Keratinocyte (primary cell): ENCODE results near the gene ANKS1A.

ENCODE experiments used
- EZH2 ChIP-seq: IDR thresholded peaks from one replicate; pipeline ENCODE4 v1.6.1; 2012; ENCODE audit warnings: inconsistent platforms, mild to moderate bottlenecking, low read length, moderate library complexity
- TF ChIP-seq, protein P1 (sequence below), 3 experiments: IDR thresholded peaks in 1 of 3; conservative IDR thresholded peaks in 1 of 3; optimal IDR thresholded peaks in 1 of 3; 2 replicates in 2 of 3; 3 replicates in 1 of 3; pipeline versions ENCODE3 to v1.5.1; 2011; ENCODE audit warnings: low read length in 3 of 3, mild to moderate bottlenecking in 3 of 3, moderate library complexity in 2 of 3, control low read depth in 1 of 3, inconsistent platforms in 1 of 3; ENCODE audit not compliant: insufficient read depth in 2 of 3; ENCODE audit errors: extremely low read depth in 1 of 3

DNA sequence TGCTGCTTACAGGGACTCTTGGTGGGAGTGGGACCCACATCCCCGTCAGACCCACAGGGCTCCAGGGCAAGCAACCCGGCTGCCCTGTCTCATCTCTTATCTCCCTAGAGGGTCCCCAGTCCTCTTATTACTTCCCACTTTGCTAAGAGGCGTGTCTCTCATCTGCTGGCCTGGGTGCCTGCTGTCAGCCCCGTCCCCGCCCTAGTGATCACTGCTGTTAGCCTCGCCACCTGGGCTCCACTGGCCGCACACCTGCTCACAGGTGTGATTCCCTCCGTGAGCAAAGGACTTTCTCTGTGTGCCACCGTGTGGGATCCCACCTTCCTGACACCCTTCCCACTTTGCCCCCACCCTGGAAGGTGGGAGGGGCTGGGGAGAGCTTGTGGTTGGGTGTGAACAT lies 194.5 kb downstream of the ANKS1A start:
- TF ChIP-seq, protein P1, sequence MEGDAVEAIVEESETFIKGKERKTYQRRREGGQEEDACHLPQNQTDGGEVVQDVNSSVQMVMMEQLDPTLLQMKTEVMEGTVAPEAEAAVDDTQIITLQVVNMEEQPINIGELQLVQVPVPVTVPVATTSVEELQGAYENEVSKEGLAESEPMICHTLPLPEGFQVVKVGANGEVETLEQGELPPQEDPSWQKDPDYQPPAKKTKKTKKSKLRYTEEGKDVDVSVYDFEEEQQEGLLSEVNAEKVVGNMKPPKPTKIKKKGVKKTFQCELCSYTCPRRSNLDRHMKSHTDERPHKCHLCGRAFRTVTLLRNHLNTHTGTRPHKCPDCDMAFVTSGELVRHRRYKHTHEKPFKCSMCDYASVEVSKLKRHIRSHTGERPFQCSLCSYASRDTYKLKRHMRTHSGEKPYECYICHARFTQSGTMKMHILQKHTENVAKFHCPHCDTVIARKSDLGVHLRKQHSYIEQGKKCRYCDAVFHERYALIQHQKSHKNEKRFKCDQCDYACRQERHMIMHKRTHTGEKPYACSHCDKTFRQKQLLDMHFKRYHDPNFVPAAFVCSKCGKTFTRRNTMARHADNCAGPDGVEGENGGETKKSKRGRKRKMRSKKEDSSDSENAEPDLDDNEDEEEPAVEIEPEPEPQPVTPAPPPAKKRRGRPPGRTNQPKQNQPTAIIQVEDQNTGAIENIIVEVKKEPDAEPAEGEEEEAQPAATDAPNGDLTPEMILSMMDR (optimal IDR thresholded peaks at IDR 0.05 in 1 of 3, IDR thresholded peaks at IDR 0.05 in 1 of 3, conservative IDR thresholded peaks at IDR 0.05 in 1 of 3; ENCODE audit: extremely low read depth in 1 of 3, insufficient read depth in 2 of 3, low read length in 3 of 3) = no peak
- no peak for TF ChIP-seq EZH2
